Measurements from ENCODE around the gene DHX35.

Gene DHX35

GRCh38 chr20:38962044-38962927 lies at the start of gene DHX35:
TSS of gene DHX35 (plus strand) at chr20:38962344. CDS start at chr20:38962368, 24 bp downstream.
- peak within 1 kb of the TSS; percentile 91 for H3K27ac ChIP-seq
- peak; percentile 86 for TF ChIP-seq ZFX (IDR thresholded peaks at IDR 0.05)
- peak; percentile 29 for TF ChIP-seq CTCF (conservative IDR thresholded peaks at IDR 0.05)

GRCh38 chr20:38915355-38915754 lies 46.8 kb upstream of the DHX35 start:
- H3K27ac ChIP-seq, result no peak overlapping the region
- no peak for TF ChIP-seq ZFX (IDR thresholded peaks at IDR 0.05)
- TF ChIP-seq CTCF (conservative IDR thresholded peaks at IDR 0.05), result no peak

- TF ChIP-seq CTCF (conservative IDR thresholded peaks at IDR 0.05), result no peak
- TF ChIP-seq ZFX (IDR thresholded peaks at IDR 0.05), result no peak
Observed at GRCh38 chr20:38917657-38918056, 44.5 kb upstream of the DHX35 start.

GRCh38 chr20:38918172-38918571 lies 44.0 kb upstream of the DHX35 start:
- no peak overlapping the region for H3K27ac ChIP-seq
- TF ChIP-seq ZFX (IDR thresholded peaks at IDR 0.05) (no peak), CTCF (conservative IDR thresholded peaks at IDR 0.05) (no peak)

More at GRCh38 chr20:38917657-38918056, 44.5 kb upstream of the DHX35 start:
- H3K27ac ChIP-seq, result no peak overlapping the region

- TF ChIP-seq CTCF (conservative IDR thresholded peaks at IDR 0.05) (no peak), ZFX (IDR thresholded peaks at IDR 0.05) (no peak)
Observed at GRCh38 chr20:38919683-38920082, 42.5 kb upstream of the DHX35 start.

GRCh38 chr20:38920411-38920810 lies 41.7 kb upstream of the DHX35 start:
- TF ChIP-seq ZFX (IDR thresholded peaks at IDR 0.05) (no peak), CTCF (conservative IDR thresholded peaks at IDR 0.05) (no peak)
- no peak overlapping the region for H3K27ac ChIP-seq

More at GRCh38 chr20:38919683-38920082, 42.5 kb upstream of the DHX35 start:
- H3K27ac ChIP-seq, result no peak overlapping the region

- TF ChIP-seq ZFX (IDR thresholded peaks at IDR 0.05), result no peak
- no peak for TF ChIP-seq CTCF (conservative IDR thresholded peaks at IDR 0.05)
- no peak overlapping the region for H3K27ac ChIP-seq
Observed at GRCh38 chr20:38920851-38921250, 41.3 kb upstream of the DHX35 start.
